Cardiac muscle cell (in vitro differentiated cells and primary cell): Measurements from ENCODE around the gene ZGPAT. TPM values are rescaled to one million over a fixed set of nuclear protein-coding genes. Genes with fewer than 3 reads are reported as not detected.
"Not testable (repeated sequence)": the region's sequence is repeated elsewhere in the genome, so short reads cannot be mapped to it uniquely, and the experiment has no call there.

ENCODE experiments used
- DNase-seq, 2 donors: peaks; one replicate each; pipeline versions ENCODE4 v3.0.0 to v3.0.0-alpha.2; 2010 to 2017; ENCODE audit warnings: low read depth in 1 of 2, low spot score in 1 of 2
- H3K27ac ChIP-seq: fragments of 200-600 bp; sonication (generic); 2 replicates; pipeline ENCODE4 v1.5.1; 2016
- H3K27me3 ChIP-seq: fragments of 200-600 bp; sonication (generic); 2 replicates; pipeline ENCODE4 v1.6.0; 2016; ENCODE audit warnings: control low read depth
- H3K36me3 ChIP-seq: fragments of 200-600 bp; sonication (generic); 2 replicates; pipeline ENCODE4 v1.5.1; 2016; ENCODE audit warnings: control low read depth
- H3K4me1 ChIP-seq: fragments of 200-600 bp; sonication (generic); 2 replicates; pipeline ENCODE4 v1.8.1; 2017; ENCODE audit warnings: low read depth, mild to moderate bottlenecking, mixed run types
- H3K4me3 ChIP-seq: fragments of 200-600 bp; sonication (generic); 2 replicates; pipeline ENCODE4 v1.5.1; 2016; ENCODE audit warnings: mild to moderate bottlenecking
- H3K9me3 ChIP-seq: fragments of 200-600 bp; sonication (generic); 2 replicates; pipeline ENCODE4 v1.5.1; 2017; ENCODE audit warnings: low read depth, mild to moderate bottlenecking, control low read depth
- CTCF ChIP-seq: IDR thresholded peaks from 2 replicates; pipeline ENCODE4 v1.5.1; 2012; ENCODE audit warnings: low read depth, mild to moderate bottlenecking, low read length
- polyA plus RNA-seq: library from polyadenylated mRNA; unstranded; fragments of >200 nt; fragmentation: Nextera tagmentation; extraction: Ambion mirVana; gene quantifications from 2 replicates; pipeline ENCODE4 v1.2.1, GENCODE V29; 2016
- total RNA-seq: library from RNA; depleted of rRNA; stranded (reverse); fragments of >200 nt; gene quantifications from 2 replicates; pipeline ENCODE4 v1.2.3, GENCODE V29; 2016

Gene ZGPAT
- total and polyA plus RNA-seq, 2 experiments from 2014 or later, result 36.3 to 37.5 TPM

GRCh38 chr20:63771046-63771707, 63.3 kb downstream of the ZGPAT start:
- Histone ChIP-seq H3K4me1 (peaks cover 6% of the 10 kb centered on the region), H3K4me3 (no peak overlapping the region), H3K27me3 (no peaks in the 10 kb centered on the region), H3K27ac (no peak overlapping the region), H3K9me3 (no peaks in the 10 kb centered on the region), H3K36me3 (peaks cover 23% of the 10 kb centered on the region)
- DNase-seq, result no peak
- TF ChIP-seq CTCF, result no peak

- Histone ChIP-seq H3K36me3 (peaks cover 13% of the 10 kb centered on the region), H3K9me3 (no peaks in the 10 kb centered on the region), H3K27ac (no peak overlapping the region), H3K4me3 (no peak overlapping the region), H3K27me3 (no peaks in the 10 kb centered on the region), H3K4me1 (peaks cover 6% of the 10 kb centered on the region)
- DNase-seq, result no peak
- TF ChIP-seq CTCF, result no peak
These were observed 65.1 kb downstream of the ZGPAT start for GRCh38 chr20:63772781-63773518.

- no peaks in the 10 kb centered on the region for H3K27me3 ChIP-seq
- H3K4me3 ChIP-seq, result no peak overlapping the region
- H3K4me1 ChIP-seq, result peaks cover 6% of the 10 kb centered on the region
- H3K9me3 ChIP-seq, result no peaks in the 10 kb centered on the region
- DNase-seq, result no peak
- no peak for TF ChIP-seq CTCF
- H3K36me3 ChIP-seq, result peaks cover 12% of the 10 kb centered on the region
- no peak overlapping the region for H3K27ac ChIP-seq
These were observed 65.9 kb downstream of the ZGPAT start for GRCh38 chr20:63773571-63774241.

GRCh38 chr20:63774306-63774705, 66.5 kb downstream of the ZGPAT start:
- Histone ChIP-seq H3K36me3 (peaks cover 6% of the 10 kb centered on the region), H3K27ac (no peak overlapping the region), H3K27me3 (no peaks in the 10 kb centered on the region), H3K4me3 (no peak overlapping the region), H3K9me3 (no peaks in the 10 kb centered on the region), H3K4me1 (peaks cover 6% of the 10 kb centered on the region)
- no peak for TF ChIP-seq CTCF
- DNase-seq, result no peak

- TF ChIP-seq CTCF, result peak; percentile 79
- H3K9me3 ChIP-seq, result no peaks in the 10 kb centered on the region
- peak; percentile 51 to 95 for DNase-seq
- H3K27ac ChIP-seq, result peak overlapping the region; percentile 81
- H3K4me1 ChIP-seq, result peaks cover 6% of the 10 kb centered on the region
- H3K4me3 ChIP-seq, result no peak overlapping the region
- H3K36me3 ChIP-seq, result peaks cover 6% of the 10 kb centered on the region
- no peaks in the 10 kb centered on the region for H3K27me3 ChIP-seq
These were observed 67.5 kb downstream of the ZGPAT start for GRCh38 chr20:63775096-63775978.

GRCh38 chr20:63776875-63777274, 69.0 kb downstream of the ZGPAT start:
- DNase-seq, H3K9me3 ChIP-seq, H3K36me3 ChIP-seq, H3K27me3 ChIP-seq, H3K4me1 ChIP-seq, H3K27ac ChIP-seq, H3K4me3 ChIP-seq: not testable (repeated sequence)
